HepG2 (cell line): ENCODE data around the gene WDR7. TPM values are rescaled to one million over a fixed set of nuclear protein-coding genes. Genes with fewer than 3 reads are reported as not detected.

ENCODE experiments used
- ATAC-seq: fragments of 200-7000 bp; cut with Tn5 transposase; 3 replicates; pipeline ENCODE4 v1.9.1; 2020; ENCODE audit warnings: mild to moderate bottlenecking, moderate library complexity
- BruUV-seq: library from RNA; stranded (reverse); fragments of 400-500 nt; replicated peaks from 2 replicates; lab custom pipeline; 2021; lab: Mats Ljungman, UMichigan
- CTCF ChIA-PET: fragments of 300-600 bp; formaldehyde crosslinking; extraction: SDS; loops from one replicate; lab custom pipeline; 2021; ENCODE audit warnings: low total read pairs, inconsistent platforms, low intra/inter-chr PET ratio; lab: Yijun Ruan, JAX
- POLR2A ChIA-PET: fragments of 350-600 bp; sonication (Branson Sonifier 250); formaldehyde crosslinking; loops from one replicate; lab custom pipeline; 2020; ENCODE audit warnings: antibody characterized with exemption, inconsistent platforms; lab: Yijun Ruan, JAX
- DNase-seq: peaks from one replicate; pipeline ENCODE4 v3.0.0-alpha.2; 2015; ENCODE audit warnings: low spot score
- FAIRE-seq: peaks from 3 replicates; lab custom pipeline; 2011; peaks lifted over from hg19 to GRCh38; lab: Jason Lieb, UNC
- H2AFZ ChIP-seq: one replicate; pipeline ENCODE4 v1.6.1; 2011; ENCODE audit warnings: low read length, inconsistent platforms
- H3K27ac ChIP-seq: fragments of 300-600 bp; 3 replicates; pipeline ENCODE4 v1.8.0; 2011; ENCODE audit warnings: mixed run types, mild to moderate bottlenecking, mixed read lengths, low read length, inconsistent platforms; ENCODE audit not compliant: insufficient read depth; ENCODE audit errors: extremely low read length
- H3K27me3 ChIP-seq, 2 experiments: fragments of 200-600 bp in 1 of 2; 2 replicates in 1 of 2; 3 replicates in 1 of 2; pipeline versions ENCODE4 v1.6.0 to v1.8.0; 2011; ENCODE audit warnings: low read length in 2 of 2, mild to moderate bottlenecking in 2 of 2, moderate library complexity in 2 of 2, inconsistent platforms in 1 of 2; ENCODE audit not compliant: insufficient read depth in 2 of 2, control insufficient read depth in 1 of 2
- H3K36me3 ChIP-seq, 2 experiments: fragments of 200-600 bp in 1 of 2; replicated peaks in 1 of 2; 2 replicates in 1 of 2; 3 replicates in 1 of 2; pipeline versions ENCODE4 v1.5.1 to v1.8.0; 2011; ENCODE audit warnings: low read length in 2 of 2, inconsistent platforms in 1 of 2; ENCODE audit not compliant: insufficient read depth in 2 of 2, control insufficient read depth in 1 of 2
- H3K4me1 ChIP-seq: 2 replicates; pipeline ENCODE4 v1.5.1; 2012; ENCODE audit warnings: low read length, inconsistent platforms; ENCODE audit not compliant: insufficient read depth
- H3K4me2 ChIP-seq: 2 replicates; pipeline ENCODE4 v1.6.0; 2011; ENCODE audit warnings: low read depth, low read length, inconsistent platforms
- H3K4me3 ChIP-seq, 3 experiments: fragments of 200-600 bp in 1 of 3; sonication (generic), shearing (Covaris generic) in 1 of 3; replicated peaks in 1 of 3; 2 replicates each; pipeline ENCODE4 v1.5.1; 2011 to 2016; ENCODE audit warnings: low read length in 3 of 3, inconsistent platforms in 2 of 3, low read depth in 2 of 3, mild to moderate bottlenecking in 2 of 3, control low read depth in 1 of 3, mixed read lengths in 1 of 3; ENCODE audit not compliant: insufficient read depth in 1 of 3
- H3K79me2 ChIP-seq: one replicate; pipeline ENCODE4 v1.6.1; 2011; ENCODE audit warnings: low read length, inconsistent platforms; ENCODE audit not compliant: insufficient read depth
- H3K9ac ChIP-seq: 2 replicates; pipeline ENCODE4 v1.6.0; 2011; ENCODE audit warnings: mild to moderate bottlenecking, low read depth, low read length, inconsistent platforms; ENCODE audit not compliant: insufficient read depth
- H3K9me3 ChIP-seq: 2 replicates; pipeline ENCODE4 v1.5.1; 2012; ENCODE audit warnings: mild to moderate bottlenecking, low read length
- H4K20me1 ChIP-seq: 2 replicates; pipeline ENCODE4 v1.6.0; 2011; ENCODE audit warnings: inconsistent platforms, mild to moderate bottlenecking, low read length, moderate library complexity; ENCODE audit not compliant: insufficient read depth
- WGBS: methylation state at CpG from one replicate; pipeline ENCODE4 v1.1.6; 2017; ENCODE audit warnings: low lambda C conversion rate; 5-methylcytosine and 5-hydroxymethylcytosine counted together
- in situ Hi-C: cut with HindIII; loops from 2 replicates; pipeline ENCODE4 v1.10.0; 2017; ENCODE audit warnings: low pct_unique_long_range_greater_than_20kb; ENCODE audit not compliant: extremely low pct_ligation_motif_present
- intact Hi-C: fragments of 100-400 bp; cut with micrococcal nuclease; formaldehyde crosslinking; loops from one replicate; pipeline ENCODE4 v1.10.0; 2022; ENCODE audit not compliant: unreplicated experiment
- polyA plus RNA-seq, 8 experiments: library from polyadenylated mRNA; depleted of rRNA in 3 of 8; stranded (reverse) in 7 of 8; unstranded in 1 of 8; fragments of >200 nt; fragmentation: Illumina TruSeq in 4 of 8; extraction: Trizol in 4 of 8; gene quantifications; 2 replicates each; pipeline versions ENCODE4 v1.2.1 to v1.2.3, GENCODE V29; 2011 to 2016; ENCODE audit warnings: low read depth in 4 of 8, missing spikeins in 1 of 8, mixed read lengths in 1 of 8; ENCODE audit not compliant: insufficient read depth in 1 of 8
- total RNA-seq, 5 experiments: library from RNA; depleted of rRNA; stranded (reverse); fragments of >200 nt; fragmentation: Illumina TruSeq; extraction: Trizol; gene quantifications; 2 replicates each; pipeline ENCODE4 v1.2.3, GENCODE V29; 2016; ENCODE audit warnings: low read depth in 1 of 5
- TF ChIP-seq, protein P1 (sequence below): sonication (generic); formaldehyde crosslinking; IDR thresholded peaks from 2 replicates; pipeline ENCODE4 v1.4.0; 2020; ENCODE audit warnings: missing genetic modification reagents
- TF ChIP-seq, protein P2 (sequence below), 2 experiments: sonication (generic) in 1 of 2; formaldehyde crosslinking in 1 of 2; IDR thresholded peaks; 2 replicates each; pipeline versions ENCODE4 v1.4.0 to v1.6.1; 2016 to 2020; ENCODE audit warnings: borderline replicate concordance in 1 of 2, low read depth in 1 of 2, mild to moderate bottlenecking in 1 of 2, missing genetic modification reagents in 1 of 2

WDR7 gene
- total and polyA plus RNA-seq, 2 of the 13 experiments (the other 11 are each of a cell fraction or from before 2014, with no cell fraction given) = 2.0 to 7.8 TPM

GRCh38 chr18:56684277-56684676 is 33.1 kb downstream of the WDR7 start (continued):
- TF ChIP-seq, protein P1, sequence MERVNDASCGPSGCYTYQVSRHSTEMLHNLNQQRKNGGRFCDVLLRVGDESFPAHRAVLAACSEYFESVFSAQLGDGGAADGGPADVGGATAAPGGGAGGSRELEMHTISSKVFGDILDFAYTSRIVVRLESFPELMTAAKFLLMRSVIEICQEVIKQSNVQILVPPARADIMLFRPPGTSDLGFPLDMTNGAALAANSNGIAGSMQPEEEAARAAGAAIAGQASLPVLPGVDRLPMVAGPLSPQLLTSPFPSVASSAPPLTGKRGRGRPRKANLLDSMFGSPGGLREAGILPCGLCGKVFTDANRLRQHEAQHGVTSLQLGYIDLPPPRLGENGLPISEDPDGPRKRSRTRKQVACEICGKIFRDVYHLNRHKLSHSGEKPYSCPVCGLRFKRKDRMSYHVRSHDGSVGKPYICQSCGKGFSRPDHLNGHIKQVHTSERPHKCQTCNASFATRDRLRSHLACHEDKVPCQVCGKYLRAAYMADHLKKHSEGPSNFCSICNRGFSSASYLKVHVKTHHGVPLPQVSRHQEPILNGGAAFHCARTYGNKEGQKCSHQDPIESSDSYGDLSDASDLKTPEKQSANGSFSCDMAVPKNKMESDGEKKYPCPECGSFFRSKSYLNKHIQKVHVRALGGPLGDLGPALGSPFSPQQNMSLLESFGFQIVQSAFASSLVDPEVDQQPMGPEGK (CRISPR knock-in tag) = no peak
- TF ChIP-seq, all 625 proteins: peak for 1

DNA sequence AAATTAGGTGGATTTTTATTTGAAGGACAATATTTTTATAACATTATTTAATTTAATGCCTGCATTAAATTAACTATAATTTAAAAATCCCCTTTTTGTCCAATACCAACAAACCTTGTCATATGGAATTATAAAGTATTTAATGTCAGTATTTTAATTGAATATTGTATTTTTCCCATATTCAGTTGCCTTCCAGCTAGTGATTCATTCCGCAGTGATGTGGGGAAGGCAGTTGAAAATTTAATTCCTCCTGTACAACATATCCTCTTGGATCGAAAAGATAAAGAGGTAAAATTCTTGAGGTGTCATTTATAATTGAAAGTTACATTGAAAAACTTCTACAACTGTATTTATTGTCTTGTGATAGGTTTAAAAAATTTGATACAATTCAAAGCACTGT is 40.4 kb downstream of the WDR7 start:
- Histone ChIP-seq H3K9ac (no peak overlapping the region), H3K4me2 (no peak overlapping the region), H3K4me1 (no peaks in the 10 kb centered on the region), H2AFZ (no peak overlapping the region), H4K20me1 (no peaks in the 10 kb centered on the region), H3K27ac (no peak overlapping the region), H3K9me3 (no peaks in the 10 kb centered on the region), H3K4me3 (no peak overlapping the region), H3K36me3 (no peaks in the 10 kb centered on the region), H3K79me2 (no peaks in the 10 kb centered on the region), H3K27me3 (no peaks in the 10 kb centered on the region)
- WGBS = 94% methylated on average over 2 of the region's 2 CpGs
- CTCF ChIA-PET = no interaction called here
- no TSS peak for BruUV-seq
- in situ Hi-C loops (no loop called here), intact Hi-C loops (no loop called here)
- POLR2A ChIA-PET = no interaction called here
- FAIRE-seq (no peak), ATAC-seq (no peak), DNase-seq (no peak)
- TF ChIP-seq, protein P2, sequence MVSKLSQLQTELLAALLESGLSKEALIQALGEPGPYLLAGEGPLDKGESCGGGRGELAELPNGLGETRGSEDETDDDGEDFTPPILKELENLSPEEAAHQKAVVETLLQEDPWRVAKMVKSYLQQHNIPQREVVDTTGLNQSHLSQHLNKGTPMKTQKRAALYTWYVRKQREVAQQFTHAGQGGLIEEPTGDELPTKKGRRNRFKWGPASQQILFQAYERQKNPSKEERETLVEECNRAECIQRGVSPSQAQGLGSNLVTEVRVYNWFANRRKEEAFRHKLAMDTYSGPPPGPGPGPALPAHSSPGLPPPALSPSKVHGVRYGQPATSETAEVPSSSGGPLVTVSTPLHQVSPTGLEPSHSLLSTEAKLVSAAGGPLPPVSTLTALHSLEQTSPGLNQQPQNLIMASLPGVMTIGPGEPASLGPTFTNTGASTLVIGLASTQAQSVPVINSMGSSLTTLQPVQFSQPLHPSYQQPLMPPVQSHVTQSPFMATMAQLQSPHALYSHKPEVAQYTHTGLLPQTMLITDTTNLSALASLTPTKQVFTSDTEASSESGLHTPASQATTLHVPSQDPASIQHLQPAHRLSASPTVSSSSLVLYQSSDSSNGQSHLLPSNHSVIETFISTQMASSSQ (IDR thresholded peaks at IDR 0.05; ENCODE audit: low read depth) = no peak
- TF ChIP-seq, protein P2 (CRISPR knock-in tag; IDR thresholded peaks at IDR 0.05; ENCODE audit: borderline replicate concordance) = no peak
